Mesenteric fat pad (tissue), 1 donor: Measurements from ENCODE around the gene CRB2. TPM values are rescaled to one million over a fixed set of nuclear protein-coding genes. Genes with fewer than 3 reads are reported as not detected.

Experiments
- DNase-seq: peaks from one replicate; pipeline ENCODE4 v3.0.0-alpha.2; 2020; ENCODE audit warnings: low spot score
- total RNA-seq: library from RNA; stranded (reverse); fragmentation: NEBNext Ultra II Directional; extraction: Animal tissue kit (Norgen Biotek cat#: 25700); gene quantifications from one replicate; pipeline ENCODE4 v1.2.1, GENCODE V29; 2021
- donor health status: DM: yes; HTN: yes; CAD: no.

Gene CRB2
- total RNA-seq, 1 donor from 2014 or later, result not detected

DNA sequence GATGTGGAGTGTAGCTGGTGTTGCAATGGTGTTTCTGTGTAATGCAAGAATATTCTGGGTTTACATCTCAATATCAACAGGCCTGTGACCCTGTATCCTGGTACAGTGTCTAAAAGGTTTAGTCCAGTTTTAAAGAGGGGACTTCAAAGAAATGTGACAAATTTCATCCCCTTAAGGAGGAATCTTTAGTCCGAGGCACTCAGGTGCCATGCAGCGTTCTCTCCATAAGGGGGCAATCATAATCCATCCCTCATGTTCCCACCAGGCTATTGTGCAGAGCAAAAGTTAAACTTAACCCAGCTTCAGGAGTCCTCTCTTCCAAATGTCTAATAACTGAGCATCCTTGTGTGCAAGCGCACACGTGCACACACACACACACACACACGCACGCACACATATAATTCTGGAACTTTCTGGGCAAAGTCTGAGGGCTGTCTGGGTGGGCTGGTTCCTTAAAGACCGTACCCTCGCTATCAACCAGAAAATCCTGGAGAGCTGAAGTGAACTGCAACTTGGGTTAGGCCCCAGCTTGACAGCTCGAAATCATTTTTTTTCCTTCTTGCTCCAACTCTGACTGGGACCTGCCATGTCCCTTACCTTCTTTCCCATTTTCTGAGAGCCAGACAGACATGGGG is 46.0 kb downstream of the CRB2 start:
- no peak for DNase-seq

DNA sequence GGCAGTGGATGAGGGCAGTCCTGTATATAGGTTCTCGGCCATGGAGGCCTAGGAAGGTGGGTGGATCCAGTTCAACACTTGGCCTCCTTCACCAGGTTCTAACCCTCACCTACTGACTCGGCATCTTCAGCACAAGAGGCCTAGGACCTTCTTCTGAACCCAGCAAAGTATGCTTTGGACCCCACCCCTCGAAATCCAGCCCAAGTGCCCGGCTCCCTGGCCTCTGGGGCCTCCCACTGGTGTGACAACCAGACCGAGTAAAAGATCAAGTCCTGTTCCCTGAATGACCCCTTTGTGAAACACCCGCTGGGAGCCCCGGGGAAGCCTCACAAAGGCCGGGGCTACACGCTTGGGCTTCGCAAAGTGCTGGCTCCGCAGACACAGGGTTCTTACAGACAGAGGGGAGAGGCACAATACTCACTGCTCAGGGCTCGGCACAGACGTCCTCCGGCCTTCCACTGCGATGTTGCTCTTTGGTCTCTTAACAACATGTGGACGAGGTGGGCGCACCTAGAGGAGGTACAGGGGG is 47.0 kb downstream of the CRB2 start:
- DNase-seq, result no peak

DNA sequence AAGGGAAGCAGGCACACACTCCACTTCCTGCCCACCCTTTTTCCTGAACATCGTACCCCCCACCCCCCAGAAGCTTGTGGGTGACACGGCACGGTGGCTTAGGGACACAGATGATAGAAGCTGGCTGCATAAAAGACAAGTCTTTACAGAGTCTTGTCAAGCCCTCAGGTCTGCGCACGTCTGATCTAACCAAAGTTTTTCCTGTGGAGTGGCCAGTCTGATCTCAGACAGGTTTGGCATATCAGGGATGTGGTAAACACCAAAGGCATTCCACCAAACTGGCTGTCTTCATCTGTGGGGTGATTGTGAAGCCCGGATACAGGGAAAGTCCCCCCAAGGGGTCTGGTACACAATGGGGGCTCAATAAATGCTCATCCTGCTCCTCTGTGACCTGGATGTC is 50.0 kb downstream of the CRB2 start:
- DNase-seq, result no peak

DNA sequence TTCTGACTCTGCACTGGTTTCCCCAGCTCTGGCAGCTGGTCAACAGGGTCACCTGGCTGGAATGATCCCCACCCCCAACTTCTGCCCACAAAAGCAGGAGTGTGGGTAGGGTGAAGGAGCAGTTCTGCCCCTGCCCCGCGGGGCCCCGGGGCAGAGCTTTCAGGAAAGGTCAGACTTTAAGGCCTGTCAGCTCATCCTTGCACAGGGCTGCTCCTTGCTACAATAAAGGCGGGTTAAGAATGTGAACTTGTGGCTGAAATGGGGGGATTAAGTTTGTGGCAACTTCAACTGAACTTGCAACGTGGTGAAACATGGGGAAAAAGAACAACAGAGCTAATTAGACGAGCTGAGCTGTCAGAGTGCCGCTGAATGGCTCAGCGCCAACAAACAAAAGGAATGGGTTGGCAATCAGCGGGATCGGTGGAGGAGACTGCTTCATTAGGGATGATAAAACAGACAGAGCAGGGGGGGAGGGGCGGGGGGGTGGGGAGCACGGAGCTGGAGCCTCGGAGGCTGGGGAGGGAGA is 50.8 kb downstream of the CRB2 start:
- DNase-seq, result no peak

DNA sequence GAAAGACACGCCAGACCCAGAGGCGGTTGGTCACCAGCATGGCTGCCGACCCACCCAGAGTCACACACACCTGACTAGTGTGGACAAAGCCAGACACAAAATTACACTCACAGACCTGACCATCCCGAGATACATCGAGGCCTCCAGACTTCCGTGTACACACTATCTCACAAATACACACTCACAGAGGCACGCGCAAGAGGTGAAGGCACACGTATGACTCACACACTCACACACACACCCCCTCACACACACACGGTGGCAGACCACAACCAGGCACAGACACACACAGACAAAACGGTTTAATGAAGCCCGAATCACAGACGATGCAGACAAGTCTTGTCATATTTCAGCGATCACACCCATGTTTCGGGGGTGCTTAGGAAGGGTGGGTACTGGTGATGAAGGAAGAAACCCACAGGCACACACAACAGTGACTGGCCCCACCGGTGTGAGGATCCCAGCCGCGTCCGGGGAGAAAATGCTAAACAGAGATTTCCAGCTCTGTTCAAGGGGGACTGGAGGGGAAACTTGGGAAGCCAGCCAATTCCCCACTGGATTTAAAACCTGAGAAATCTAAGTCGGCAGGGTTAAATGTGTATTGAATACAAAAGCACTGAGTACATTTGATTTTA is 51.3 kb downstream of the CRB2 start:
- no peak for DNase-seq

DNA sequence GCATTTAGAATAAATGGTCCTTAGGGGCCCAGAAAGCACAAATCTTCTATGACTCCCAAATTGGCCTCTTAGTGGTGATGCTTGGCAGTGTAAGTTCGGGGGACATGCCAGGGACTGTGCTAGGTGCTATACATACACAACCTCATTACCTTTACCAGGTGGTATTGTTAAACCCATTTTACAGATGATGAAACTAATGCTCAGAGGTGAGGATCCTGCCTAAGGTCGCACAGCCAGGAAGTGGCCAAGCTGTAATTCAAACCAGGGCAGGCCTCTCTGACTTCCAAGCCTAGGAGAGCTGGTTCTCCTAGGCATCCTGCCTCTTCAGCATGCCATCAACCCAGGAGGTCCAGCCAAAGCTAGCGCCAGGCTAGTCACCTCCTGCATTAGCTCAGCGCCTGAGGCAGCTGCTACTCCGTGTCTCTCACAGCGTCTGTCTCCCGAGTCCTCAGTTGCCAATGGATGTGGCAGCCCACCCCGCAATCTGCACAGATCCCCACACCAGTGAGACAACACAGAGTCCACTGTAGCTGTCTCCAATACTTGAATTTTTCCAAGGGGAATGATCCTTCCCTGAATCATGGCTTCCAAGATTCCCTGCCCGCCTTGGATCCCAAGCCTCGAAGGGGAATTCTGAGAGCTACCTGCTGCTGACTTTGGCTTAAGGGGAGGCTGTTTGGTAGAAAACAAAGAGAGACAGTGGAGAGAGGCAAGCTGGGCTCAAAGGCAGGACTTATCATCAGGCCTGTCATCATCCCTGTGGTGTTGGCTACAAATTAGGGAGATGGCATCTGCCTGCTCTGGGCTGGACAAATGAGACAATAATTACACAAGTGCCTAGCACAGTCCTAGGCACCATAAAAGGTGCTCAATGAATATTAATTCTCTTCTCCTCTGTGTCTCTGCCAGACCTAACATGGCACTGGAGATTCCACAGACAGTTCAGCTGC is 52.6 kb downstream of the CRB2 start:
- no peak for DNase-seq

DNA sequence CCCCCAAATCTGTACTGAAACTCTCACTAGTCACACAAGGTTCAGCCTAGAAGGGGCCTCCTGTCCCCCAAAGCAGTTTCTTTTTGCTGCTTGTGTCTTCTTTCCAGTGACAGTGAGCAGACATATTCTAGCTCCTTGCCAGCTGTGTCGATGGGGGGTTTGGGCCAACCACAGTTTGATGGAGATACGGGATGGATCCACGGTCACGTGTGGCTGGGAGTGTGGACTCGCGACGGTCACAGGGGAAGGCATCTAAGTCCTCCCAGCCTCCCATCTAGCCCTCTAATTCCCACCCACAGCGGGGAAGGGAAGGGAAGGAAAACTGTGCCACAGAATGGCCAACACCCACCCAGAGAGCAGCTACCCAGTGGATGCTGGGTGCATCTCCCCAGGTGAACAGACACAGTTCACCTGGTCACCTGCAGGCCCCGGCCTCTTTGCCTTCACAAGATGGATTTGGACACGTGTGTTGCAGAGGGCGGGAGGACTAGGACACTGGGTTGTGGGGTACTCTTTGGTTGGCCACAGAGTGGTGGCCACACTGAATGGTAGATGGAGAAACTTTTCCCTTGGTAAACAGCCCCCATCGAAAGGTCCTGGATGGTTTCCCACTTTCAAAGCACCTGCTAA is 54.4 kb downstream of the CRB2 start:
- no peak for DNase-seq

DNA sequence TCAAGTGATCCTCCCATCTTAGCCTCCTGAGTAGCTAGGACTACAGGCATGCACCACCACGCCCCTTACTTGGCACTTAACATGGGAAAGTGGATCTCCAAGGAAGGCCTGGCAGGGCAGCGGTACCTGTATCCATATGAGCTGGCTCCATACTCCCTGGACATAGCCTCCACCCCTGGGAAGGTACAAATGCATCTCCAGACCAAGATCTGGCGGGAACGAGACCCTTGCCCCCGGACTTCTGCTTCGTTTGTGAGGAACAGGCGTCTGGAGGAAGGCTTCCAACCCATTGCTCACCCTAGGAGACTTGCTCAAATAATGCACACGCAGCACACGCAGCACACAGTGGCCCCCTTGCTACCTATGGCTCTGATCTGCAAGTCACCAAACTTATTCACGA is 55.2 kb downstream of the CRB2 start:
- DNase-seq, result no peak

DNA sequence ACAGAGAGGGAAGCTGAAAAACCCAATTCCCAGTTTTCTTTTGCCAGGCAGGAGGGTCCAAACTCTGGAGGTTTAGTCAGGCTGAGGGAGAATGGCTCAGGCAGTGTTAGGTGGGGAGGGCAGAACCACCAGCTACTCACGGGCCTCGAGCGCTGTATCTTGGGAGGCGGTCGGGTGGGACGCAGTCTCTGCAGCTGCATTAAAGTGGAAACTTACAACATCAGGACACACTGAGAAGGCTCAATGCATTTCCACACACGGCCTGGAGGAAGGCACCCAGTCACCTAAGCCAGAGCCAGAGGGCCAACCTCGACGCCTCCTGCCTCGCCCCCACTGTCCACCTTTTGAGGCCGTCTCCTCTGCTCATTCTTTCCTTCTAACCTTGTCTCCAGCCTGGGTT is 55.6 kb downstream of the CRB2 start:
- DNase-seq, result no peak

DNA sequence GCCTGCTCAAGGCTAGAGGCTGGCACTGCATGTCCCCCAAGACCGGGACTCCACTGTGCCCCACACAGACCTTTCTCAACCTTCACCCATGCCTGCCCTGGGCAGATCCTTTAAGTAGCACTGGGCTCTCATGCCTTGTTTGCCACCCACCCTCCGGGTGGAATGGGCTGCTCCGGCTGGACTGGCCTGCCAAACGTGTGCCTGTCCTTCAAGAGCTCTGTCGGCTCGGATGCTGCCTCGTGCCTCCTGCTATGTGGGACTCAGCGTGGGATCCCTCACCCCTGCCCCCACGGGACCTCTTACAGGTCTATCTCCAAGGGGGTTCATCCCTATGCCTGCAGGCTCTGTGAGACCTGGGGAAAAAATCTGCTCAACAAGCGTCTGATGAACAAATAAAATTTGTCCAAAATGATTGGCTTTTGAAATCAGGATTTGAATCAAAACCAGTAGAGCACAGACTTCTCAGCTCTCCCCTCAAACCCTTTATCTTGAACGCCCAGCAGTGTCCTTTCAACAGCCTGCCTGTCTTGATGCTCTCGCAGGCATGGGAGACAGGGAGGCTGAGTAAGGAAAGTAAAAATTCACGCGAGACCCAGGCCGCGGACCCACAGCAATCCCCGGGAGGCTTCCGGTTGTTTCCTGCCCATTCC is 56.3 kb downstream of the CRB2 start:
- no peak for DNase-seq

DNA sequence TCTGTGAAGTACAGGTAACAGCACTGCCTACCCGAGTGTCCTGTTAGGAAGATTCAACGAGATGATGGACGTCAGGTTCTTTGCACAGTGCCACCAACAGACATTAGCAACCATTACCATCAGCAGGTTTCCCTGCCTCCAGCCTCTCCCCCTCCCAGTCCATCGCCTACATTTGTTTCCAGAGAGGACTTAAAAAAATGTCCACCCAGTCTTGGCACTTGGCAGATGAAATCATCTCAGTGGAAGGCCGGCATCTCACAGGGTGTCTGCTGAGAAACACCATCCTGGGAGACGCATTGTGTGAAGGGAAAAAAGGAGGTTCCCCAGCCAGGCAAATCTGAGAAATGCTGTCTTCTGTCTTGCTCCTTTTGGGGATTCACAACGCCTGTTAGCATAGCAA is 58.2 kb downstream of the CRB2 start:
- DNase-seq, result no peak

DNA sequence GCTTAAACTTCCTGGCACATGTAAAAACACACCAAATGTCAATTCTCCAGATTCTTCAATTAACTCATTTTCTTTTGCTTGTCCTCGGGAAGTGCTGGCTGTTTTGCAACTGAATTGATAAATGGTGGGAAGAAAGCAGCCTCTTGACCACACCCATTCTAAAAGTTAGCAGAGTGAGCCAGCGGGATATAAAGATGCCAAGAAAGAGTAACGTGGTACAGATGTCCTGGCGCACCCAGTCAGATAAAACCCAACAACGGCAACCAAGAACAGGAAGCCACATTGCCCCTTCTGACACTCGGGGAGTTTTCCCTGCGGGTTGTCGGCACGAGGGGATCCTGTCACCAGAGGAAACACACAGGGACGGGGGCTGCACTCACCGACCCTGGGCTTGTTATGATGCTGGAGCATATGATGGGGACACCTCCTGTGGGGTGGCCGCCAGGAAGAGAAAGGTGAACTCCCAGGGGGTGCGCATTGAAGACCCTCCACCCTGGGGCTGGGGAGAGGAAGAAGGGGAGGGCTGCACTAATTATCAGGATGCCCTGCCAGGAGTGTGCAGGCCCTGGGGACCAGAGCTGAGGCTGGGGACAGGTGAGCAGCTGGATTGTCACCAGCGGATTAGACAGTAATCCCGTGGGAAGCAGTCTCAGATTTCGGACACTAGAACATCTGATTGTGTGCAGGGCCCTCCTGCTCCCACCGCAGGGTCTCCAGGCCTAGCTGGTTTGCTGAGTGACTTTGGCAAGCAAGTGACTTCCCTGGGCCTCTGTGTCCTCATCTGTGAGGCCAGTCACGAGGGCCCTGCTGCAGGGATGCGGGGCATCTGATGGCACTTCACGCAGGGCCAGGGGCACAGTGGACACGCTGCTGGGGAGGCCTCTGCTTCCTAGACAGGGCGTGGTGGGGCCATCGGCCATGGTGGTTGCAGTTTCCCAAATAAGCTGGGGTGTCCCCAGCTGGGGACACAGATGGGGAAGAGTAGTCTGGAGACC is 59.2 kb downstream of the CRB2 start:
- no peak for DNase-seq

DNA sequence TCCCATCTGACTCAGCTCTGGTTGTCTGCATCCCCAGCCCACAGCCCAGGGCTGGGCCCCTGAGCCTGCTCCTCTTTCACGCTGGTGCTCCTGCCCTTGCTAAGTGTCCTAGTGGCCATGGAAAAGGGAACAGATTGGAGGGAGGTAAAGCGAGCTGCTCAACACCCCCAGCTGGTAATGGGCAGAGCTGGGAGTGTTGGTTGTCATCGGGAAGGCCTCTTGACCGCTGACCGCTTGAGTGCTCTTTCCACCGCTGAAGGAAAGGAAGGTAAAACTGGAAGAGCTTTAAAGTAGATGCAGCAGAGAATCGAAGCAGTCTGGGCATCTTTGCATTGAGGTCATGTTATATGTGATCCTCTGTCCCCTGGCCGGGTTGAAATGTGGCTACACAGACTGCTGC is 60.2 kb downstream of the CRB2 start:
- DNase-seq, result no peak

DNA sequence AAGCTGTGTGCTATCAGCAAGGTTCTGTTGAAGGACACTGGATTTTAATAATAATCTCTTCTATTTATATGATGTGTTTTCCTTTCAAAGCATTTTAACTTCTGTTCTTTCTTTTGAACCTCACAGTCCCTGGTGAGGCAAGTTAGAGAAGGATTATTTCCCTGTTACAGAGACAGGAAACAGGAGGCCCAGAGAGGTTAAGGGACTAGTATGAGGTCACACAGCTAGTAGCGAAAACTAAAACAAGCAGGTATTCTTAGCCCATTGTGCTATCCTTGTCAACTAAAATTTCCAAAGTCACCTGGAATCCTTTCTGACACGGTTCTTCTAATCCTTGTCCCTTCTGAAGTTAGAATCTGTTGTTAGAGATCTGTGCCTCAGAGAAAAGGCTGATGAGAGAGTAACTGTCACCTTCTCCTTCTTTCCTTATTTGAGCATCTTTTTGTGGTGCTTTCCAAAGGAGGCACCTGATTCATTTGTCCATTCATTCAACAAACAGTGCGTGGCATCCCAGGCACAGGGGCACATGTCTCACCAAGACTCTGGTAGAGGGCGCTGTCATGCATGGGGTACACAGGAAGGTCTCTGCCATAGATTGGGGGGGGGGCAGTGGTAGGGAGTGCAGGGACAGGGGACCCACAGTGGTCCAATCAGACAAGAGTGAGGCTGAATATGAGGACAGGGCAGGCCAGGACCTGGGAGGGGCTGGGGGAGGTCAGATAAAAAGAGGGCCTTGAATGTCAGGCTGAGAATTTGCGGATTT is 61.5 kb downstream of the CRB2 start:
- no peak for DNase-seq

DNA sequence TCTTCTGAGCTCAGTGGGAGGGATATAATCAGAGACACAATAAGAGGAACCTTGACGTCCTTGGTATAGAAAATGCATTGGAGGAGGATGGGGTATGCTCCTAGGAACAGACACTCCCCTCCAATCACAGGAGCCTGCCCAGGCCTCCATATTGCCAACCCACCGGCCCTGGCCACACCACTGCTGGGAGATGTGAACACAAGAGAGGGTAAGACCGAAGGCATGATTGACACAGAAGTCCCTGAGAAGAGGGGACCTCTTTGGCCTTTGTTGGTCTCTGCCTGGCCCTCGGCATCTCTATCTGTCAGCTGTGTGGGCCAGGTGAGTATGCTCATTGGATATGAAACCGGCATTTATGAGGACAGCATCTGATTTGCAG is 62.0 kb downstream of the CRB2 start:
- DNase-seq, result no peak

DNA sequence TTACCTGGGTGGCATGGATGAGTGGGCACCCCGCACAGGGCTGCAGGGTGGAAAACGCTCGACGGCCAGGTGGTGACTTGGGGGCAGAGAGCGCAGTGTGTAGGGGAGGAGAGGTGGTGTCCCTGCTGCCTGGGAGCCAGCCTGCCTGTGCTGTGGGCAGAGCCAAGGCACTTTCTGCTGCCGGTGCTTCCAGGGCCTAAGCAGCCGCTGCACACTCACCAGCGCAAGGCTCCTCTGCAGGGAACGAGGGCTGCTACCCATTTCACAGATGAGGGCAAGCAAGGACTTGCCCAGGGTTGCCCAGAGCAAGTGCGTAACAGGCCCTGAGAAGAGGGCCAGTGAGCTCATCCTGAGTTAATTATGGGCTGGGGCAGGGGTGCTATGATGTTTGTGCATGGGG is 62.5 kb downstream of the CRB2 start:
- DNase-seq, result no peak

DNA sequence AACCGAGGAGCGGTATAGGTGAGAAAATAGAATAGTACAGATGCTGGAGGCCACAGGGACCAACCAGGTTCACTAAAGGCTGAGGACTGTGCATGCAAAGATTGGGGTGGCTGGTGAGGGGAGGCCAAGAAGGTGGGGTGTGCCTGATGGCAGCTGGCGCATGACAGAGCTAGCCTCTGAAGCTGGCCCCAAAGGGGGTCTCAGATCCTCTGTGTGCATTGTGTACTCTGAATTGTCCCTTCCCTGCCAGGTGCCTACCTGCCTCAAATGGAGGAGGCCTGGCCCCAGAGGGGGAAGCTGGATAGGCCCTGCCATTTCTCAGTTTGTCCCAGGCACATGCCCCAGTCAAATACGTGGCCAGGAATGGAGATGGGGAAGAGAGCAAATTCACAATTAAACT is 63.1 kb downstream of the CRB2 start:
- peak; percentile 71 for DNase-seq

DNA sequence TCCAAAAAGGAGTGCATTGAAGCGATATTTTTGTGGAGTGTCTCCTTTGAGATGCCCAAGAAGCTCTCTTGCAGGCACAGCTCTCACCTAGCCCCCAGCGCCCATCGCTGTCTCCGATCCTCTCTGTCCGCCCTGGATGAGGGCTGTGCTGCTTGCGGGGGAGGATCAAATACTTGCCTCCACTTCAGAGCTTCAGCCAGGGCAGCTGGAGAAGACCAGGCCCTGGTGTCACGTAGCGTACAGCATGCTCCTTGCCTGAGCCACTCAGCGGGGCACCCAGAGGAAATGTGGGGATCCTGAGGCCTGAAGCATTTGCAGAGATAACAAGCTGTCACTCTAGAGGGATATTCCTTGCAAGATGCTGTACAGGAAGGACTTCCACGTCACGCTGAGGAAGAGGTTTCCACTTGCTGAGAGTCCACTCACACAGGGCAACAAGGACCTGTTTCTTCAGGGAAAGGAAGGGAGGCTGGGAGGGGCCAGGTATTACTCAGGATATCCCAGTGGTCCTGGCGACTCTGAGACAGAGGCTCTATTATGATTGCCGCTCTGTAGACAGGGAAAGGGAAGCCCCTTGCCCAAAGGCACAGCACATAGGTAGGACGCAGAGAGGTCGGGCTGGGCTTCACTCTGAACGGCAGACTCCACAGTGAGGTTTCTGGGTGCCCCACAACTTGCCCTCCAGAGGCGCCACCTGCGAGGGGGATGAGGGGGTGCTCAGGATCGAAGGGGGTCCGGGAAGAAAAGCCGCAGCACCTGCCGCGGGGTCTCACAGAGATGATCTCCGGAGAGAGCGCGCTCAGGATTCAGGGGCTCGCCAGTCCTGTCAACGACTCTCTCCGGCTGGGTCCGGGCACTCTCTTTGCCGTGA is 64.0 kb downstream of the CRB2 start:
- DNase-seq, result peak; percentile 81
